WERI-Rb-1 (cell line): ENCODE data around the gene IL17F.

Experiments
- DNase-seq: peaks from one replicate; pipeline ENCODE4 v3.0.0-alpha.2; 2020
- H3K27ac ChIP-seq: fragments of 250-450 bp; sonication (Bioruptor Pico); 2 replicates; pipeline ENCODE4 v1.5.1; 2020; ENCODE audit warnings: mild to moderate bottlenecking, moderate library complexity
- H3K27me3 ChIP-seq: fragments of 250-450 bp; sonication (Bioruptor Pico); 2 replicates; pipeline ENCODE4 v1.5.1; 2021; ENCODE audit warnings: mild to moderate bottlenecking, low read depth, moderate library complexity; ENCODE audit not compliant: insufficient read depth, severe bottlenecking
- H3K36me3 ChIP-seq: fragments of 250-450 bp; sonication (Bioruptor Pico); 2 replicates; pipeline ENCODE4 v1.5.1; 2020; ENCODE audit warnings: mild to moderate bottlenecking, moderate library complexity
- H3K4me3 ChIP-seq: 2 replicates; pipeline ENCODE4 v1.5.1; 2011; ENCODE audit warnings: low read depth, mild to moderate bottlenecking, control low read depth, low read length
- H3K9me3 ChIP-seq: fragments of 250-450 bp; sonication (Bioruptor Pico); 2 replicates; pipeline ENCODE4 v1.5.1; 2021; ENCODE audit warnings: mild to moderate bottlenecking, moderate library complexity; ENCODE audit not compliant: severe bottlenecking
- CTCF ChIP-seq: IDR thresholded peaks from 2 replicates; pipeline ENCODE4 v1.5.1; 2011; ENCODE audit warnings: low read depth, mild to moderate bottlenecking, control low read depth, inconsistent platforms, low read length

The IL17F gene

DNA sequence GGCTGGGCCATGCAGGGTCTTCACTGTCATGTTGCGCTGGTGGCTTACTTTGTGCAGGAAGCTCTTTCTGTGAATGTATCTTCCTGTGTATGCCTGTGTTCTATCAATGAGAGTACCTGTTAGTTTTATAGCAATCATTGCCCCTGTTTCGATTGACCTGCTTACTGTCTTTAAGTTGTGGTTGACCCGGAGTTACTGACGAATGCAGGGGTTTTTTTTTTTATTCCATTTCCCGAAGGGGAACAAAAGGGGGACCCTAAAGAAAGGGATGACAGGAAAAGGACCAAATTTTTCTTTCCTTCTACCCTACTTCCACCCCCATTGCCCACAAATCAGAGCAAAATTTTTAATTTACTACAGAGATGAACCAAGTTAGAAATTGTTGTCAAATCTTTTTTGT, at the start of gene IL17F:
Gene IL17F (minus strand): TSS at position 101 of the 400 bp plus-strand sequence. CDS start 71 bp downstream, at position 30.
- H3K27me3 ChIP-seq = no peaks in the 10 kb centered on the region
- DNase-seq = no peak
- no peak within 1 kb of the TSS for H3K4me3 ChIP-seq
- no peak for TF ChIP-seq CTCF
- no peak within 1 kb of the TSS for H3K27ac ChIP-seq
- H3K9me3 ChIP-seq = no peaks in the 10 kb centered on the region
- no peaks in the 10 kb centered on the region for H3K36me3 ChIP-seq

DNA sequence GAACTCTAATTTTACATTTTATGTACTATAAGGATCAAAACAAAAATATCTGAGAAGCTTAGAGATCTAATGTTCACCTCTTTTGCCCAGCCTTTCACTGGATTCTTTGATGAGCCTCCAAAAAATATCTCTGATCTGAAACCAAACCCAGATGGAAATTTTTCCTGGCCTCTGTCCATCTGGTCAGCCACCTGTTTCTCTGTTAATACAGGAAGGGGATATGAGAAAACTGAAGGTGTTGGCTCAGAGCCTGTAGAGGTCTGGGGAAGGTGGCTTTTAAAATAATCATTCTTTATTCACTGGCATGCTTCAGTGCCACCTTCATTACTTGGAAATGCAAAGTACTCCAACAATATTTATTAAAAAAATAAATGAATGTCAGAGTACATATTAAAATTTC, 48.8 kb upstream of the IL17F start:
- Histone ChIP-seq H3K27ac (peak overlapping the region; percentile 21), H3K4me3 (no peak overlapping the region), H3K36me3 (no peaks in the 10 kb centered on the region), H3K27me3 (no peaks in the 10 kb centered on the region), H3K9me3 (peaks cover 15% of the 10 kb centered on the region)
- TF ChIP-seq CTCF = no peak
- DNase-seq = peak; percentile 45

DNA sequence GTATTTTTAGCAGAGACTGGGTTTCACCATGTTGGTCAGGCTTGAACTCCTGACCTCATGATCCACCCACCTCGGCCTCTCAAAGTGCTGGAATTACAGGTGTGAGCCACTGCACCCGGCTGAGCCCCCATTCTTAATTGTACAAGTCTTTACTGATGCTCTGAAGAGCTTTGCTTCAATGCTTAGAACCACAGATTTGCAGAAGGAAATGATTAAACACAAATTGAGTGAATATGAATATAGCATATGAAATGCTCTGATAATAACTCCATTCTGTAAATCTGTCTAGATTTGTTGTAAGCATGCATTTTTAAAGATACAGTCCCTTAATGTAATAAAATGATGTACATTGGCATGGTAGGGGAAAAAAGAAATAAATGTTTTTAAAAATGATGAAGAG, 44.5 kb upstream of the IL17F start:
- no peak overlapping the region for H3K27ac ChIP-seq
- no peak for TF ChIP-seq CTCF
- H3K9me3 ChIP-seq = no peaks in the 10 kb centered on the region
- no peak overlapping the region for H3K4me3 ChIP-seq
- H3K36me3 ChIP-seq = peaks cover 6% of the 10 kb centered on the region
- no peak for DNase-seq
- no peaks in the 10 kb centered on the region for H3K27me3 ChIP-seq

DNA sequence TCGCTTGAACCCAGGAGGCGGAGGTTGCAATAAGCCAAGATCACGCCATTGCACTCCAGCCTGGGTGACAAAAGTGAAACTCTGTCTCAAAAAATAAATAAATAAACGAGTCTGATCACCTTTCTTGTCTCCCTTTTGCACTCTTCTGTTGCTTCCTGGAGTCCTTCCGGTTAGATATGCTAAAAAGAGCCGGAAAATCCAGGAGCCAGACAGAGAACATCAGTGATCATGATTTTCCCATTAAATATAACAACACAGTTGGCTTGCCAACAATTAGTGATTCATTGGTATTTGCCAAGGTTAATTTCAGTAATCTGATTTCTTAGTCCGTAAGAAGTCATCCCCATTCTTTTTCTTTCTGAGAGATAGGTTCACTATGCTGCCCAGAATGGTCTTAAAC, 43.9 kb upstream of the IL17F start:
- H3K36me3 ChIP-seq = peaks cover 12% of the 10 kb centered on the region
- no peaks in the 10 kb centered on the region for H3K9me3 ChIP-seq
- no peak overlapping the region for H3K27ac ChIP-seq
- no peak for DNase-seq
- no peaks in the 10 kb centered on the region for H3K27me3 ChIP-seq
- no peak for TF ChIP-seq CTCF
- no peak overlapping the region for H3K4me3 ChIP-seq

DNA sequence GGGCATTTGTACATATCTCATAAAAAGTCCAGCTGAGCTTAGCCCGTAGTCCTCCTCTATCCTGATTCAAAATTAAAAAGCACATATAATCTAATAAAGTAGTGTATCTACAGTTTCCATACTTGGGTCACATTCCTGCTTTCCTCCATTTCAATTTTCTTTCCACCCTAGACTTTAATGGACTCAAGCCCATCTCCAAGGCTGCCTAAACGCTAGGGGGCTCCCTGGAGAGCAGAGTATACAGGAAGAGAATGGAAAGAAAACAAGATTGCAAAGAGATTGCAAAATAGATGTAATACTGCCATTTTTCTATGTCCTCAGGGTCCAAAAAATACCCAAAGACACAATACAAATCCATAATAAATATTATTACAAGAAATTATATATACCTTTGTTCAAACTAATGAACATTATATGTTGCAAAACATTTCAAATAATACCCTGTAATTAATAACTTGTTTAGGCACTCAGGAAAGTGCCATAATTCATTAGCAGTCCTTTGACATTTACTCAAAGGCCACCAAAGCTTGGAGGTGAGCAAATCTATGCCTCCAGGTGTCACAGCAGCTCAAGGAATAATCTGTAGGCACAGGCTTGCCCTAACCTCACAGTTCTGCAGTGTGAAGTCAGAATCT, 42.6 kb upstream of the IL17F start:
- H3K36me3 ChIP-seq = peaks cover 25% of the 10 kb centered on the region
- H3K9me3 ChIP-seq = no peaks in the 10 kb centered on the region
- DNase-seq = peak; percentile 88
- peak; percentile 68 for TF ChIP-seq CTCF
- H3K27ac ChIP-seq = no peak overlapping the region
- H3K27me3 ChIP-seq = no peaks in the 10 kb centered on the region
- H3K4me3 ChIP-seq = no peak overlapping the region
